Measurements from ENCODE around the gene KIAA0825.
A peak's percentile ranks its signal among the peaks of the same experiment; 100 is the strongest.

The KIAA0825 gene, protein sequence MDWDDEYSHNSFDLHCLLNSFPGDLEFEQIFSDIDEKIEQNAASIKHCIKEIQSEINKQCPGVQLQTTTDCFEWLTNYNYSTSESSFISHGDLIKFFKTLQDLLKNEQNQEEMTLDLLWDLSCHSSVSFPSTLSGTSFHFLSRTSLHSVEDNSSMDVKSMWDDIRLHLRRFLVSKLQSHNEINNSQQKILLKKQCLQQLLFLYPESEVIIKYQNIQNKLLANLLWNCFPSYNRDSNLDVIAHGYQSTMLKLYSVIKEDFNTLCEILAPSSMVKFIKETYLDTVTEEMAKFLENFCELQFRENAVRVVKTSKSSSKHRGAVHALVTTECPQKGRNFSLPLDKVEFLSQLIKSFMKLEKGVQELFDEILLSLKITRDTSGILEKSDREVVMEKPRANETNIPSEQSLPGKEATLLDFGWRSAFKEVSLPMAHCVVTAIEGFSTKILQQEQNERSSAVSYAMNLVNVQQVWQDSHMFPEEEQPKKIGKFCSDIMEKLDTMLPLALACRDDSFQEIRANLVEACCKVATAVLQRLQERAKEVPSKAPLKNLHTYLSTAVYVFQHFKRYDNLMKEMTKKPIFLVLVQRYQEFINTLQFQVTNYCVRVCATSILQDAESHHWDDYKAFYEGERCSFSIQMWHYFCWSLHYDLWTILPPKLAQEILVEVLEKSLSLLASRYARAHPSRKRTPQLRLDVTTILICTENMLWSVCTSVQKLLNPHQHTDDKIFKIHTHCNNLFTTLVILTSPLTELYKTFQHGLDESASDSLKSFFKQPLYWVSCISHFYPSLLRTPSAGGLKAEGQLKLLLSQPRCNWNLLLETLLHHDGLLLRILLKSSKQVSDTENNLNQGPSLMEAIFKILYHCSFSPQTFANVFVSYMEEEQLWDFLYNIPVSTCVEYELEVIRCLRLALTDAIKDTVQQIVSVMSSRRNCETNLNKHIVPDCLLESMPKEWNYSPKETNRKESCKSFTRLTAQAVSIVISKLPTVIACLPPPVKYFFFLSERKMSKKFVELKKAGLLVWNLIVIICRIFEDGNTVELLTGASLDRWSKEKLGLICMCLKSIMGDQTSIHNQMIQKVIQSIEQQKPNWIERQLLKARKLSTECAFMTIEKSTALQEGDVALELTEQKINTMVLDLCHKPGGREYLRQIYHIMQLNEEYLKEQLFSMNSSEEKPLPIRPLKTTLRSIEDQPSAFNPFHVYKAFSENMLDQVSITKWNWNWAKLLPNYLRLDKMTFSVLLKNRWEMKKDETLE (N-terminal part only)

GRCh38 chr5:94618493-94619328 lies at the start of gene KIAA0825, which contains the start of gene SLF1:
Gene KIAA0825 (minus strand): TSS chr5:94618604. CDS start chr5:94537126, 81,478 bp downstream.
Gene SLF1 (plus strand): TSS chr5:94618669. CDS start chr5:94628811, 10,142 bp downstream.
- DNase-seq: peak; percentile 56 to 76

- DNase-seq: no peak
Observed at GRCh38 chr5:94667937-94668336, 49.5 kb upstream of the KIAA0825 start.

DNA sequence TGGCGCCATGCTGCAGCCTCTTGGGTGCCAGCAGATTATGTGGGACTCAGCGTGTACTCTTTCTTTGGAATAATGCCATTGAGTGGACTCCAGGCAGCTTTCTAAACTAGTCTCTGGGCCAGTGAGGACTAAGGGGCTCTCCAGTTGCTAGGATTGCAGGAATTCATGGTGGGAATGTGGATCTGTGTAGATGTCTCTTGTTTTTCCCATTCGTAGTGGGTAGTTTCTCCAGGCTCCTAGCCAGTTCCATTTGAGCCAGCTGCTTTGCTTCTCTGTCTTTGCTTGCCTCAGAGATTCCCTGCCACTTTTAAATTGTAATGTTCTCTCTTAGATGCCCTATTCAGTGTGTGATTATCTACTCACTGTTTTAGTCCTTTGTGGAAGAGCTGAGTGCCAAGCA lies 42.7 kb upstream of the KIAA0825 start:
- DNase-seq: no peak

GRCh38 chr5:94660506-94660905 lies 42.1 kb upstream of the KIAA0825 start:
- no peak for DNase-seq

DNA sequence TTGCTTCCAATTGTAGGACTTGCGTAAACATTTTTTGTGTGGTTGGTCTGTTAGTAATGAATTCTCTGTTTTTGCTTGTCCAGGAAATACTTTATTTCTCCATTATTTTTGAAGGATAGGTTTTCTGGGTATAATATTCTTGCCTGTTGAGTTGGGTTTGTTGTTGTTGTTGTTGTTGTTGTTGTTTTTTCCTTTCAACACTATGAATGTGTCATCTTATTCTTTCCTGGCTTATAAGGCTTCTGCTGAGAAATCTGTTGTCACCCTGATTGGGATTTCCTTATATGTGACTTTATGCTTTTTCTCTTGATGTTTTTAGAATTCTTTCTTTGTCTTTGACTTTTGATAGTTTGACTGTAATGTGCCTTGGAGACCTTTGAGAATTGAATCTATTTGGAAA lies 39.9 kb upstream of the KIAA0825 start:
- no peak for DNase-seq

DNA sequence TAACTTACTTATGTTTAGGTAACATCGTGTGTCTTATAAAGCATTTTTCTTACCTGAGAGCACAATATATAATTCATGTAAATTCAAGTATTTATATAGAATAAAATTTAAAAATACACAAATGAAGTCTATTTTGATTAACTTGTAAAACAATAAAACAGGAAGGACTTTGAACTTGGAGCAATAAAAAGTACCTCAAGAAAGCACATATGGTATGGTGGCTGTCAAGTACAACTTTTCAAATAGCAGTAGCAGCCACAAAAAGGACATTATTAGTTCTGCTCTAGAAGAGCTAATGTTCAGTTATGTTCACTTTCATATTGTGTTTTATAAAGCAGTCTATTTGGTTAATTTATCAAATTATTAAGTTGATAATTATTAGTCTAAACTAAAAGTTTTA lies 31.5 kb upstream of the KIAA0825 start:
- no peak for DNase-seq

DNA sequence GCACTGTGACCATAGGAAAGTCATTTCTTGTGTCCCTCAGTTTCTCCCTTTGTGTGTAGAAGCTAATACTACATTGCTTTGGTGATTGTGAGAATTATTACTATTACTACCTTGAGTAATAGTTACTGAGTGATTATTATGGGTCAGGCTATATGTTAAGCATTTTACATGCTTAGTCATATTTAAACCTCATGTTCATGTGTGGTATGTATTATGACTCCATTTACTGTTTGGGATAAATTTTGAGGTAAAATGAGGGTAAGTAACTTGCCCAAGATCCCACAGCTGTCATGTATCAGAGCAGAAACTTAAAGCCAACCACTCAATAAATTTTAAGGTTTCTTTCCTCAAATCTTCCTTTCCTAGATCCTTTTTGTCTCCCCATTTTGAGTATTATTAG lies 28.4 kb upstream of the KIAA0825 start:
- DNase-seq: no peak

DNA sequence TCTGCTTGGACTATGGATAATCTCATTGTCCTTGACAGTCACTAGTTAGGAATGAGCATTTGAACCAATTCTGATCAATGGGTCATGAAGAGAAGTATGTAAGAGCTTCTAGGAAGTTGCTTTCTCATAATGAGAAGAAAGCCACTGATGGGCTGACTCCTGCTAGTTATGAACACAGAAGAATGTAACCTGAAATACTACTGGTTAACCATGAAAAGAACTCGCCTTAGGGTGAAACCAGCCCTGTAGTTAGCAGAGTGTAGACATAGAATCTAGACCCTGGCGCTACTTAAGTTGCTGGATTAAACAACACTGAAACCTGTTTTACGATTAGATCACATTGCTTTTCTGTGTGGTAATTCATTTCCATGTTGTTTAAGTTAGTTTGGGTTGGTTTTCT lies 26.6 kb upstream of the KIAA0825 start:
- DNase-seq: no peak

- DNase-seq: no peak
Observed at GRCh38 chr5:94640176-94640575, 21.8 kb upstream of the KIAA0825 start.

DNA sequence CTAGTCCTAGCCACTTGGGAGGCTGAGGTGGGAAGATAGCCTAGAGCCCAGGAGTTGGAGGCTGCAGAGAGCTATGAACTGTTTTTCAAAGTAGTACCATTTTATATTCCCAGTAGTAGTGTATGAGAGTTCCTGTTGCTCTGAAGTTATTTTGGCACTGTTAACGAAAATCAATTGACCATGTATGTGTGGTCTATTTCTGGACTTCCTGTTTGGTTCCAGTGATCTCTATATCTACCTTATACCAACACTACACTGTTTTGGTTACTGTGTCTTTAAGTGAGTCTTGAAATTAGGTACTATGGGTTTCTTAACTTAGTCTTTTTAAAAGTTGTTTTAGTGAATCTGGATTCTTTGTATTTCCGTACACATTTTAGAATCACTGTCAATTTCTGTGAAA lies 13.6 kb upstream of the KIAA0825 start:
- DNase-seq: no peak

DNA sequence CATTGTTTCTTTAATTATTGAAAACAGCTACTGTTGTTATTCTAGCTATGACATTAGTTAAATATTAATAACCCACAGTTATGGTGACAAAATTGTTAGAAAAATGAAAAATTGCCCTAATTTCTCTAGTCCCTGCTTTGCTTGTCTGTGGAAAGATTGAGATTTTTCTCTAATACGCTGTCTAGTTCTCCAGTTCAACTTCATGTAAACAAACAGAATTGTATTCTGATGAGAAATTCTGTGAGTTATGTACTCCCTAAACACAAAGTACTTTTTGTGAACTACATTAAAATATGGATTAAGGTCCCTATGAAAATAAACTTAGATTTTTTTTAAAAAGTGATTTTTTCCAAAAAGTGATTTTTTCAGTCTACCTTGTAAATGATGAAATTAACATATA lies 8.8 kb upstream of the KIAA0825 start:
- DNase-seq: no peak

- no peak for DNase-seq
Observed at GRCh38 chr5:94623877-94624276, 5.5 kb upstream of the KIAA0825 start.

- no peak for DNase-seq
Observed at GRCh38 chr5:94623011-94623410, 4.6 kb upstream of the KIAA0825 start.

DNA sequence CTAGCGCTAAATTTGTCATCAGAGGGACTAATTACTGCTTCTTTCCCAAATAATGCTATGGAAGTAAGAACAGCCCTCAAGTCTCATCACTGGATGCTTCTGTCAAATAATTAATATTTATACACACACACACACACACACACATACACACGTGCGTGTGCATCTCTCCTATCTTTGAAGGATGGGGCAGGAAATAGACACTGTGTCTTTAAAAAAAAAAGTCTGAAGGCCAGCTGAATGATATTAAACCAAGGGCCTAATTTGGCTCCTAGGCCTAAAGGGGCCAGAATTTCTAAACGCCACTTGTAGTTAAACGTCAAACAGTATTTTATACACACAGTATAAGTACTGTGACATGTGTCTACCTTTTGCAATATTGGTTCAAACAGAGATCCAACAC lies 3.4 kb upstream of the KIAA0825 start:
- DNase-seq: no peak

- no peak for DNase-seq
Observed at GRCh38 chr5:94620256-94620655, 1.9 kb upstream of the KIAA0825 start.

GRCh38 chr5:94618029-94618492 lies 343 bp downstream of the KIAA0825 start:
- DNase-seq: peak in 1 of 2 experiments; percentile 68

GRCh38 chr5:94615862-94616261 lies 2.5 kb downstream of the KIAA0825 start:
- no peak for DNase-seq

GRCh38 chr5:94614156-94614805 lies 4.1 kb downstream of the KIAA0825 start:
- no peak for DNase-seq

DNA sequence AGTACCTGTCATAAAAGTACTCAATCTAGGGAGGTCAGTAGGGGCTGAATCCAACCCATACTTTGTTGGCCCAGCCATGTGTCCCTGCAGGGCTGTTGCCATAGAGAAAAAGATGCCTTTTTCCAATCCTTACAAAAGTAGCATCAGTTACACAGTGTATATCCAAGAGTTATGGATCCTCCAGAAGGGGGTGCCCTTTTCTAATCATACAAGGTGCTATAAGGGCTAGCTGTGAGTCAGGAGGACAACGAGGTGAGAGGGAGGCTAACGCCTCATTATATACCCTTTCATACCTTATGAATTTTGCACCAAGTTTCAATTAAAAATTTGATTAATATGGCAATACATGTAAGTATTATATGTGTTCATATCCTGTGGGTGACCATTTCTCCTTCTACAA lies 4.8 kb downstream of the KIAA0825 start:
- DNase-seq: no peak

DNA sequence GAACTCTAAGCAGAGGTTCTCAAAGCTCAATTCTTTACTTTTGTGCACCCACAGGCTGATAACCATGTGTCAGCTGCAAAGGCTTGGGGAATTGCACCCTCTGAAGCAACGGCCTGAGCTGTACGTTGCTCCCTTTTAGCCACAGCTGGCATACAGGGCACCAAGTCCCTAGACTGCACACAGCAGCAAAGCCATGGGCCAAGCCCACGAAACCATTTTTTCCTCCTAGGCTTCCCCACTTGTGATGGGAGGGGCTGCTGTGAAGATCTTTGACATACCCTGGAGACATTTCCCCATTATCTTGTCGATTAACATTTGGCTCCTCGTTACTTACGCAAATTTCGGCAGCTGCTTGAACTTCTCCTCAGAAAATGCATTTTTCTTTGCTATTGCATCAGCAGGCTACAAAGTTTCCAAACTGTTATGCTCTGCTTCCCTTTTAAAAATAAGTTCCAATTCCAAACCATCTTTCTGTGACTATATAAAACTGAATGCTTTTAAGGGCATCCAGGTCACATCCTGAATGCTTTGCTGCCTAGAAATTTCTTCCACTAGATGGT lies 23.0 kb downstream of the KIAA0825 start:
- DNase-seq: no peak
